ENCODE measurements around the gene FBXO5.

Gene FBXO5

DNA sequence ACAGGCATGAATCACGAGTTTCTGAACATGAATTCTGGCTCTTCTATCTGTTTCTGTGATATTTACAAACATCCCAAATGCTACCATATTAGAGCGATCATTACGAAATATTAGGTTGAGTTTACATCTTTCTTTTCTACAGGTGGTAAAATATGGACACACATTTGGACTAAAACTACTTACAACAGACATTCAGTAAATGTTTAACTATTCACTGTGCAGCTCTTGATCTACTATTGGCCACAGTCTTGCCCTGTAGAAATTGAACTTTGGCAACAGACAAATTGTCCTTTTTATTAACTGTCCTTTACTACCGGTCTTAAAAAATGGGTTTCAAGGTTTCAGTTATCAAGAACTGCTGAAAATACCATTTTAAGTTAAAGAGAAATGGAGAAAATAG, 46.1 kb upstream of the FBXO5 start:
- Histone ChIP-seq H3K27me3 (ENCODE audit: insufficient read depth, low read length, poor library complexity, severe bottlenecking) (no peaks in the 10 kb centered on the region), H3K9ac (ENCODE audit: low read depth, low read length, poor library complexity, severe bottlenecking) (no peak overlapping the region), H3K9me3 (ENCODE audit: insufficient read depth, low read depth, low read length) (no peaks in the 10 kb centered on the region), H3K36me3 (ENCODE audit: insufficient read depth, low read length) (no peaks in the 10 kb centered on the region), H3K4me3 (ENCODE audit: low read length, poor library complexity, severe bottlenecking) (no peak overlapping the region), H3K4me2 (ENCODE audit: low read depth, low read length, poor library complexity, severe bottlenecking) (no peak overlapping the region), H3K9me2 (replicated peaks; ENCODE audit: low read depth, low read length) (no peaks in the 10 kb centered on the region), H4K20me1 (ENCODE audit: insufficient read depth, low read length, poor library complexity, severe bottlenecking) (no peaks in the 10 kb centered on the region), H3K4me1 (ENCODE audit: insufficient read depth, low read length, poor library complexity, severe bottlenecking) (no peaks in the 10 kb centered on the region), H2AFZ (ENCODE audit: low read length) (no peak overlapping the region), H3K79me2 (ENCODE audit: insufficient read depth, low read length) (no peaks in the 10 kb centered on the region), H3F3A (ENCODE audit: low read depth) (no peaks in the 10 kb centered on the region)
- TF ChIP-seq, protein P1, sequence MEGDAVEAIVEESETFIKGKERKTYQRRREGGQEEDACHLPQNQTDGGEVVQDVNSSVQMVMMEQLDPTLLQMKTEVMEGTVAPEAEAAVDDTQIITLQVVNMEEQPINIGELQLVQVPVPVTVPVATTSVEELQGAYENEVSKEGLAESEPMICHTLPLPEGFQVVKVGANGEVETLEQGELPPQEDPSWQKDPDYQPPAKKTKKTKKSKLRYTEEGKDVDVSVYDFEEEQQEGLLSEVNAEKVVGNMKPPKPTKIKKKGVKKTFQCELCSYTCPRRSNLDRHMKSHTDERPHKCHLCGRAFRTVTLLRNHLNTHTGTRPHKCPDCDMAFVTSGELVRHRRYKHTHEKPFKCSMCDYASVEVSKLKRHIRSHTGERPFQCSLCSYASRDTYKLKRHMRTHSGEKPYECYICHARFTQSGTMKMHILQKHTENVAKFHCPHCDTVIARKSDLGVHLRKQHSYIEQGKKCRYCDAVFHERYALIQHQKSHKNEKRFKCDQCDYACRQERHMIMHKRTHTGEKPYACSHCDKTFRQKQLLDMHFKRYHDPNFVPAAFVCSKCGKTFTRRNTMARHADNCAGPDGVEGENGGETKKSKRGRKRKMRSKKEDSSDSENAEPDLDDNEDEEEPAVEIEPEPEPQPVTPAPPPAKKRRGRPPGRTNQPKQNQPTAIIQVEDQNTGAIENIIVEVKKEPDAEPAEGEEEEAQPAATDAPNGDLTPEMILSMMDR (conservative IDR thresholded peaks at IDR 0.05; ENCODE audit: low read length) = no peak
- TF ChIP-seq EZH2phosphoT487 (IDR thresholded peaks at IDR 0.05; ENCODE audit: borderline replicate concordance) = no peak

DNA sequence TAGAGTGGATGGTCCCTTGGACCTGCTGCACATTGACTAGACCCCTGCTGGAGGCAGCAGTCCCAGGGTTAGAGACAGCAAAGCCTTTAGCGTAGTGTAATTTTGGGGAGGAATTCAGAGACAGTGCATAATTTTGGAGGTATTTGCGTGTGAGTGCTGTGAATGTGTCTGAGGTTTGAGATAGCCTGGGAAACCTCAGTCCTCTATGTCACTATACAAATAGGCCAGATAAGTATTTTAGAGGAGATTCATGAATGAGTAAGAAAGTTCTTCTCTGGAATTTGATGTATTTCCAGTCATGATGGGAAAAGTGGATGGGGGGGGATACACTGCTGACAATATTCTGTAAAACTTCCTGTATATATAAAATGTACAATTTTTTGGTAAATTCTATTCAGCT, 45.4 kb upstream of the FBXO5 start:
- Histone ChIP-seq H3K4me1 (ENCODE audit: insufficient read depth, low read length, poor library complexity, severe bottlenecking) (no peaks in the 10 kb centered on the region), H3K4me2 (ENCODE audit: low read depth, low read length, poor library complexity, severe bottlenecking) (no peak overlapping the region), H3K9me2 (replicated peaks; ENCODE audit: low read depth, low read length) (no peaks in the 10 kb centered on the region), H3K9me3 (ENCODE audit: insufficient read depth, low read depth, low read length) (no peaks in the 10 kb centered on the region), H3K79me2 (ENCODE audit: insufficient read depth, low read length) (no peaks in the 10 kb centered on the region), H3K9ac (ENCODE audit: low read depth, low read length, poor library complexity, severe bottlenecking) (no peak overlapping the region), H3F3A (ENCODE audit: low read depth) (no peaks in the 10 kb centered on the region), H4K20me1 (ENCODE audit: insufficient read depth, low read length, poor library complexity, severe bottlenecking) (no peaks in the 10 kb centered on the region), H3K36me3 (ENCODE audit: insufficient read depth, low read length) (no peaks in the 10 kb centered on the region), H3K27me3 (ENCODE audit: insufficient read depth, low read length, poor library complexity, severe bottlenecking) (no peaks in the 10 kb centered on the region), H3K4me3 (ENCODE audit: low read length, poor library complexity, severe bottlenecking) (no peak overlapping the region), H2AFZ (ENCODE audit: low read length) (no peak overlapping the region)
- no peak for TF ChIP-seq EZH2phosphoT487 (IDR thresholded peaks at IDR 0.05; ENCODE audit: borderline replicate concordance)
- TF ChIP-seq, protein P1 (conservative IDR thresholded peaks at IDR 0.05; ENCODE audit: low read length) = no peak

- no peak overlapping the region for H3K9ac ChIP-seq (ENCODE audit: low read depth, low read length, poor library complexity, severe bottlenecking)
Observed at GRCh38 chr6:153027480-153027879, 44.6 kb upstream of the FBXO5 start.

More at GRCh38 chr6:153027480-153027879, 44.6 kb upstream of the FBXO5 start:
- H3K4me3 ChIP-seq (ENCODE audit: low read length, poor library complexity, severe bottlenecking) = no peak overlapping the region
- H3K36me3 ChIP-seq (ENCODE audit: insufficient read depth, low read length) = no peaks in the 10 kb centered on the region
- H3K4me2 ChIP-seq (ENCODE audit: low read depth, low read length, poor library complexity, severe bottlenecking) = no peak overlapping the region
- H3K9me2 ChIP-seq (replicated peaks; ENCODE audit: low read depth, low read length) = no peaks in the 10 kb centered on the region
- no peaks in the 10 kb centered on the region for H3K27me3 ChIP-seq (ENCODE audit: insufficient read depth, low read length, poor library complexity, severe bottlenecking)
- no peaks in the 10 kb centered on the region for H3F3A ChIP-seq (ENCODE audit: low read depth)
- H3K9me3 ChIP-seq (ENCODE audit: insufficient read depth, low read depth, low read length) = no peaks in the 10 kb centered on the region
- TF ChIP-seq, protein P1 (conservative IDR thresholded peaks at IDR 0.05; ENCODE audit: low read length) = no peak
- no peak for TF ChIP-seq EZH2phosphoT487 (IDR thresholded peaks at IDR 0.05; ENCODE audit: borderline replicate concordance)
- H3K79me2 ChIP-seq (ENCODE audit: insufficient read depth, low read length) = no peaks in the 10 kb centered on the region
- H4K20me1 ChIP-seq (ENCODE audit: insufficient read depth, low read length, poor library complexity, severe bottlenecking) = no peaks in the 10 kb centered on the region
- H3K4me1 ChIP-seq (ENCODE audit: insufficient read depth, low read length, poor library complexity, severe bottlenecking) = no peaks in the 10 kb centered on the region
- H2AFZ ChIP-seq (ENCODE audit: low read length) = no peak overlapping the region

Data from Loucy (cell line).